ENCODE results near the gene DDN. TPM values are rescaled to one million over a fixed set of nuclear protein-coding genes. Genes with fewer than 3 reads are reported as not detected.

DDN gene
- total and polyA plus RNA-seq, 2 donors from 2014 or later: 27.0 TPM; not detected in 1

DNA sequence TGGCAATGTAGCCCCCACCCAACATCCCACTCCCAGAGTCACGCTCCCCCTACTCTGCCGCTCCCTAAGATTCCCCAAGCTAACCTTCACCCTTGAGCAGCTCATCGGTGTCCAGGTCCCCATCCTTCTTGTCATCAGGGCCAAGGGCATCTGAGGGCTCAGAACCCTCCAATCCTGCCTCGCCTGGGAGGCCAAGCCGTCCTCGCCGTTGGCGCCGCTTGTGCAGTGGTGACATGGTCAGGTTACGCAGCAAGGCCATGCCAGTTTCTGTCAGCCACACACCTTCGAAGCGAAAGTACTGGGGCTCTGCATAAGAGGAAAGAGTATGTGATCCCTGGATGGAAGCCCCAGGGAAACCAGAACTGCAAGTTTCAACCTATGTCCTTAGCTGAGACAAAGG, 45.5 kb upstream of the DDN start:
- intact Hi-C loops (cut with DNase I): no loop called here

DNA sequence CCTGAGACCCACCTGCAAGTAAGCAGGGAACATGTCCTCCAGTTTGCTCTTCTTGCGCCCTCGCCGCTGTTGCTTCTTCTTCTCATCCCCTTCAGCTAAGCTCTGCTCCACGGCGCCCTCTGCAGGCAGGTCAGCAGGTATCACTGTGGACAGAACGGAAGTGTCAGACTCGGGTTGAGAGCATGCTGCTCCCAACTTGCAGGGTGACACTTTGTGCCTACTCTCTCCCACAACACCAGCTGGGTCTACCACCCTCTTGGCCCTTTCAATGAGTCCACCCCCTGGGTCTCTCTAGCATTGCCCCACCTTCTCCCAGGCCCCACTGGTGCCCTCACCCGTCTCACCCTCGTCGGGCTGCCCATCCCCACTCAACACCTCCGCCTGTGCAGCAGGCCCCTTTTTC, 44.7 kb upstream of the DDN start:
- FAIRE-seq (no peak), DNase-seq (peak in 4 of 5 donors; percentile 26 to 83 (median 34))
- Histone ChIP-seq H3K4me3 (ENCODE audit: low read length in 3 of 3) (no peak overlapping the region), H3K36me3 (ENCODE audit: control insufficient read depth in 2 of 3, insufficient read depth in 3 of 3, low read length in 3 of 3) (peaks cover 15 to 80% (median 55%) of the 10 kb centered on the region in 3 donors), H3K4me1 (ENCODE audit: control insufficient read depth in 2 of 3, insufficient read depth in 2 of 3, low read depth in 1 of 3, low read length in 3 of 3) (no peaks in the 10 kb centered on the region), H3K27ac (ENCODE audit: low read depth in 2 of 2, low read length in 2 of 2) (no peak overlapping the region), H3K9ac (ENCODE audit: low read length in 3 of 3) (no peak overlapping the region), H3K27me3 (ENCODE audit: control insufficient read depth, insufficient read depth, low read length) (no peaks in the 10 kb centered on the region), H3K9me3 (ENCODE audit: control insufficient read depth in 2 of 3, insufficient read depth in 1 of 3, low read length in 3 of 3) (no peaks in the 10 kb centered on the region)
- TF ChIP-seq CTCF (IDR thresholded peaks at IDR 0.05; ENCODE audit: borderline replicate concordance, extremely low read depth, insufficient read depth): peak; percentile 42
- intact Hi-C loops (cut with DNase I): no loop called here

More for the DNA sequence above, 45.5 kb upstream of the DDN start:
- peaks cover 19 to 80% (median 57%) of the 10 kb centered on the region in 3 donors for H3K36me3 ChIP-seq (ENCODE audit: control insufficient read depth in 2 of 3, insufficient read depth in 3 of 3, low read length in 3 of 3)
- DNase-seq (peak in 1 of 5 donors; percentile 61), FAIRE-seq (no peak)
- no peak overlapping the region for H3K27ac ChIP-seq (ENCODE audit: low read depth in 2 of 2, low read length in 2 of 2)
- H3K9ac ChIP-seq (ENCODE audit: low read length in 3 of 3): no peak overlapping the region
- TF ChIP-seq CTCF (IDR thresholded peaks at IDR 0.05; ENCODE audit: borderline replicate concordance, extremely low read depth, insufficient read depth): no peak
- no peaks in the 10 kb centered on the region for H3K4me1 ChIP-seq (ENCODE audit: control insufficient read depth in 2 of 3, insufficient read depth in 2 of 3, low read depth in 1 of 3, low read length in 3 of 3)
- no peaks in the 10 kb centered on the region for H3K27me3 ChIP-seq (ENCODE audit: control insufficient read depth, insufficient read depth, low read length)
- H3K9me3 ChIP-seq (ENCODE audit: control insufficient read depth in 2 of 3, insufficient read depth in 1 of 3, low read length in 3 of 3): no peaks in the 10 kb centered on the region
- no peak overlapping the region for H3K4me3 ChIP-seq (ENCODE audit: low read length in 3 of 3)

DNA sequence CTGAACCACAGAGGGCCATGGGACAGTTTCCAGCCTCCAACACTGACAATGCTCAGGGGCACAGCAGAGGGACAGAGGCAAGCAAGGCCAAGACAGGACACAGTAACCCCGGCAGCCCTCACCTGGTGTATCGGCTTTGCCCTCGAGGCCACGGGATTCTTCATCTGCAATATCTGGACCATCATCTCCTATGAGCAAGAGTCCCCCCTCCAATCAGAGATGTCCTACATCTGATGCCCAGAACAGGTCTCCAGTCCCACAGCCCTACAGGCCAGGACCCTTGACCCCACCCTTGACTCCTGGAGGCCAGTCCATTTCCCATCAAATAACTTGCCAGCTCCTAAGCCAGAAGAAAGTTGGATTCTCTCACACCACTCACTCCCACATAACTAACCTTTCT, 44.1 kb upstream of the DDN start:
- H3K27ac ChIP-seq (ENCODE audit: low read depth in 2 of 2, low read length in 2 of 2): no peak overlapping the region
- H3K4me1 ChIP-seq (ENCODE audit: control insufficient read depth in 2 of 3, insufficient read depth in 2 of 3, low read depth in 1 of 3, low read length in 3 of 3): no peaks in the 10 kb centered on the region
- intact Hi-C loops (cut with DNase I): no loop called here
- no peak overlapping the region for H3K4me3 ChIP-seq (ENCODE audit: low read length in 3 of 3)
- H3K27me3 ChIP-seq (ENCODE audit: control insufficient read depth, insufficient read depth, low read length): no peaks in the 10 kb centered on the region
- FAIRE-seq: no peak
- DNase-seq: no peak
- no peaks in the 10 kb centered on the region for H3K9me3 ChIP-seq (ENCODE audit: control insufficient read depth in 2 of 3, insufficient read depth in 1 of 3, low read length in 3 of 3)
- TF ChIP-seq CTCF (IDR thresholded peaks at IDR 0.05; ENCODE audit: borderline replicate concordance, extremely low read depth, insufficient read depth): no peak
- no peak overlapping the region for H3K9ac ChIP-seq (ENCODE audit: low read length in 3 of 3)
- H3K36me3 ChIP-seq (ENCODE audit: control insufficient read depth in 2 of 3, insufficient read depth in 3 of 3, low read length in 3 of 3): peaks cover 10 to 77% (median 53%) of the 10 kb centered on the region in 3 donors
